Mesothelial cell of epicardium (in vitro differentiated cells): ENCODE measurements around the gene TRAPPC2L. TPM values are rescaled to one million over a fixed set of nuclear protein-coding genes. Genes with fewer than 3 reads are reported as not detected.
A peak's percentile ranks its signal among the peaks of the same experiment; 100 is the strongest.

Source experiments
- DNase-seq, 2 experiments: peaks; one replicate each; pipeline ENCODE4 v3.0.0; 2021; ENCODE audit warnings: low spot score in 2 of 2; ENCODE audit not compliant: unreplicated experiment in 2 of 2
- H3K27ac Mint-ChIP-seq: 2 replicates; pipeline ENCODE4 v1.8.0; 2021; ENCODE audit warnings: mixed read lengths
- H3K27me3 Mint-ChIP-seq: 2 replicates; pipeline ENCODE4 v1.8.0; 2021; ENCODE audit warnings: low read depth, mixed read lengths
- H3K36me3 Mint-ChIP-seq: 2 replicates; pipeline ENCODE4 v1.8.0; 2021; ENCODE audit warnings: mixed read lengths
- H3K4me1 Mint-ChIP-seq: 2 replicates; pipeline ENCODE4 v1.8.0; 2021; ENCODE audit warnings: mixed read lengths
- H3K4me3 Mint-ChIP-seq: 2 replicates; pipeline ENCODE4 v1.8.0; 2021; ENCODE audit warnings: mild to moderate bottlenecking, moderate library complexity, mixed read lengths
- H3K9me3 Mint-ChIP-seq: 2 replicates; pipeline ENCODE4 v1.8.0; 2021; ENCODE audit warnings: mixed read lengths
- total RNA-seq: library from RNA; stranded (reverse); gene quantifications from 3 replicates; pipeline ENCODE4 v1.2.1, GENCODE V29; 2021
- TF ChIP-seq, protein P1 (sequence below): fragments of 200-600 bp; sonication (generic); IDR thresholded peaks from one replicate; pipeline ENCODE4 v1.5.0; 2021; ENCODE audit warnings: antibody characterized with exemption; ENCODE audit not compliant: unreplicated experiment

The TRAPPC2L gene
- total RNA-seq, 1 donor from 2014 or later = 96.3 TPM

DNA sequence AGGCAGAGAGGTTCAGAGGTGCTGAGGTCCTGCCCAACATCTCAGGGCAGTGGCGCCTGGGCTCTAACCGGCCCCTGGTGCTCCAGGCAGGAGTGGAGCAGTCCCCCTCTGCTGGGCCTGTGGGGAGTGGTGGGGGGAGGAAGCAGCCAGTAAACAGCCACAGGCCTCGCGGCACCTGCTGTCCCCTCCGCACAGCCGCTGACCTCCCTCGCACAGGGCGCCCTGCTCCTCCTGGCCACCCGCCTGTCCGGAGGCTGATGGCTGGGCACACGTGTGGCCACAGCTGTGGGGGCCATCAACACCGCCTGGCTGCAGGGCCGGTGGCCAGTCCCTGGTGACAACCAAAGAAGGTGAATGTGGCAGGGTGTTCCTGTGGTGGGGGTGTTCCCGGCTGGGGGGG is 46.3 kb downstream of the TRAPPC2L start:
- TF ChIP-seq, protein P1, sequence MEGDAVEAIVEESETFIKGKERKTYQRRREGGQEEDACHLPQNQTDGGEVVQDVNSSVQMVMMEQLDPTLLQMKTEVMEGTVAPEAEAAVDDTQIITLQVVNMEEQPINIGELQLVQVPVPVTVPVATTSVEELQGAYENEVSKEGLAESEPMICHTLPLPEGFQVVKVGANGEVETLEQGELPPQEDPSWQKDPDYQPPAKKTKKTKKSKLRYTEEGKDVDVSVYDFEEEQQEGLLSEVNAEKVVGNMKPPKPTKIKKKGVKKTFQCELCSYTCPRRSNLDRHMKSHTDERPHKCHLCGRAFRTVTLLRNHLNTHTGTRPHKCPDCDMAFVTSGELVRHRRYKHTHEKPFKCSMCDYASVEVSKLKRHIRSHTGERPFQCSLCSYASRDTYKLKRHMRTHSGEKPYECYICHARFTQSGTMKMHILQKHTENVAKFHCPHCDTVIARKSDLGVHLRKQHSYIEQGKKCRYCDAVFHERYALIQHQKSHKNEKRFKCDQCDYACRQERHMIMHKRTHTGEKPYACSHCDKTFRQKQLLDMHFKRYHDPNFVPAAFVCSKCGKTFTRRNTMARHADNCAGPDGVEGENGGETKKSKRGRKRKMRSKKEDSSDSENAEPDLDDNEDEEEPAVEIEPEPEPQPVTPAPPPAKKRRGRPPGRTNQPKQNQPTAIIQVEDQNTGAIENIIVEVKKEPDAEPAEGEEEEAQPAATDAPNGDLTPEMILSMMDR = no peak
- H3K27me3 Mint-ChIP-seq = no peaks in the 10 kb centered on the region
- no peak overlapping the region for H3K4me3 Mint-ChIP-seq
- H3K36me3 Mint-ChIP-seq = no peaks in the 10 kb centered on the region
- no peak for DNase-seq
- H3K4me1 Mint-ChIP-seq = peaks cover 2% of the 10 kb centered on the region
- no peaks in the 10 kb centered on the region for H3K9me3 Mint-ChIP-seq
- no peak overlapping the region for H3K27ac Mint-ChIP-seq

DNA sequence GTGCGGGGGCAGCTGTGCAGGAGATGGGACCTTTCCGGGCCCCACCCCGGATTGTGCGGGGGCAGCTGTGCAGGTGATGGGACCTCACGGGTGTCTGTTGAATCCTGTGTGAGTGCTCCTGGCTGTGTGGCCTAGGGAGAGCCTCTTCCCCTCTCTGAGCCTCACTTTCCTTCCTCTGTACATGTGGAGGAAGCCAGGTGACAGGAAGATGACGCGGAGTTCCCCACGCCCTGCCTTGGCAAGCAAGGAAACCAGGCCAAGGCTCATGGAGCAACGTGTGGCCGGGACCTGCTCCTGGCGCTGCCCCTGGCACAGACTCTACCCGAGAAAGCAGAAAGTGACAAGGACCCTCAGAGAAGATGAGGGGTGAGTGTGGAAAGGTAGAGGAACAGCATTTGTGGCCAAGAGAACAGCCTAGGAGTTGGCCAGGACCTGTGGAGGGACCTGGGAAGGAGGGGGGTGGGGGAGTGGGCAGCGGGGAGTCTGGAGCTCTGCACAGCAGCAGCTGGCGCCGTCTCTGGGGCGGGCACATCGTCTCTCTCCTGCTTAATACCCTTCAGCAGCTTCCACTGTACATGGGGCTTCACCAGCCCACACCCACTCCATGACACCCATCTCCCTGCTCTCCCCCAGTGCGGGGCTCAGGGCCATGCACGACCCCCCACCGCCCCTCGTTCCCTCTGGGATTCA is 47.9 kb downstream of the TRAPPC2L start:
- Mint-ChIP-seq H3K9me3 (no peaks in the 10 kb centered on the region), H3K4me1 (peaks cover 2% of the 10 kb centered on the region), H3K36me3 (no peaks in the 10 kb centered on the region), H3K4me3 (no peak overlapping the region), H3K27me3 (no peaks in the 10 kb centered on the region), H3K27ac (no peak overlapping the region)
- DNase-seq = no peak
- TF ChIP-seq, protein P1 = no peak

DNA sequence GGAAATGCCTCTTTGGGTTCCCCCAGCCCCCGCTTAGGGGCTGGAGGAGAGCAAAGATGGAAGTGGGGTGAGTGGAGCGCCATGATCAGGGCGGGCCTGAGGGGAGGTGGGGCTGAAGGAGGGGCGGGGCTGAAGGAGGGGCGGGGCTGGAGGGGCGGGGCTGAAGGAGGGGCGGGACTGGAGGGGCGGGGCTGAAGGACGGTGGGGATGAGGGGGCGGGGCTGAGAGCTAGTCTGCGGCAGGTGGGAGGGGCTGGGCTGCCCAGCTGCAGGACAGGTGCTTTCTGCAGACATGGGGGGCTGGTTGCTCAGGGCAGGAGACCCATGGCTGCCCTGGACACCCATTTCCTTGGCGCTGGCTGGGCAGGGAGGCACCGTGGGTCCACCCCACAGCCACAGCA is 48.6 kb downstream of the TRAPPC2L start:
- TF ChIP-seq, protein P1 = no peak

DNA sequence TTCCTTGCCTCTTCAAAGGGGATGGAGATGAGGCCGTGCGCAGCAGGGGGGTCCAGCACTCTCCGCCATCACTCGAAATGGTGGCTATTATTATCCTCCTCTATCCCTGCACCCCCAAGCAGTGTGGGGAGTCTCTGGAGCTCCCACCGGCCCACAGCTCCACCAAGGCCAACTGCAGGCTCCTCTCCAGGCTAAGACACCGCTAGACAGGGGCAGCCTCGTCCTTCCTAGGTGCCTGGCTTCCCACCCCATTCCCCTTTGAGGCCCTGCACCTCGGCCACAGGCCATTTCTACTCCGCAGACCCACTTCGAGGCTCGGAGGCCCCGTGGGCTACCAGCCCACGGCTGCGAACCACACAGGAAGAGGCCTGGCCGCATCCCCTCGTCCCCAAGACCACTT is 49.1 kb downstream of the TRAPPC2L start:
- Mint-ChIP-seq H3K27me3 (no peaks in the 10 kb centered on the region), H3K27ac (no peak overlapping the region), H3K4me1 (peaks cover 2% of the 10 kb centered on the region), H3K9me3 (no peaks in the 10 kb centered on the region), H3K36me3 (no peaks in the 10 kb centered on the region), H3K4me3 (no peak overlapping the region)
- TF ChIP-seq, protein P1 = no peak
- DNase-seq = no peak

More for the DNA sequence above, 48.6 kb downstream of the TRAPPC2L start:
- Mint-ChIP-seq H3K4me3 (no peak overlapping the region), H3K36me3 (no peaks in the 10 kb centered on the region), H3K27ac (no peak overlapping the region), H3K27me3 (no peaks in the 10 kb centered on the region), H3K4me1 (peaks cover 2% of the 10 kb centered on the region), H3K9me3 (no peaks in the 10 kb centered on the region)
- no peak for DNase-seq

DNA sequence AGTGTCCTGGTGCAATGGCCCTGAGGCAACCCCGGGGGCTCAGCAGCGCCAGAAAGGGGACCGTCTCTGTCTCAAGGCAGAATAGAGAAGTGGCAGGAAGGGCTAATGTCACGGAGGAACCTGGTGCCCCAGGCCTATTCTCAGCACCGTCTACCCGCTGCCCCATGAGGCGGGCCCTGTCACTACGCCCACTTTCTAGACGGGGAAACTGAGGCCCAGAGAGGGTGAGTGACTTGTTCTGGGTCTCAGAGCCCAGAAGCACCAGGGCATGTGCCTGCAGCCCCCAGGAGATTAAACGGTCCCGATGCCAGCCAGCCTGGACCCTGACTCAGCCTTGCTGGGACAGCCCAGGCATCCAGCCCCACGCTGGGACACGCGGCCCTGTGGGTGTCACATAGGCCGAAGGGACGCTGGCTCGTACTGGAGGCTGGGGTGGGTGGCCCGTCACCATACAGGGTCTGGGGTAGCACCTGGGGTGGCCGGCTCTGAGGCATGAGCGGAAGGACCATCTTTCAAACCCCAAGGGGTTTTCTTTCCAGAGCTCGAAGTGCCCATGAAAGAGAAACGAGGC is 49.7 kb downstream of the TRAPPC2L start:
- Mint-ChIP-seq H3K27me3 (no peaks in the 10 kb centered on the region), H3K36me3 (no peaks in the 10 kb centered on the region), H3K4me1 (peaks cover 2% of the 10 kb centered on the region)

More for the DNA sequence above, 49.7 kb downstream of the TRAPPC2L start:
- no peak overlapping the region for H3K4me3 Mint-ChIP-seq
- DNase-seq = no peak
- TF ChIP-seq, protein P1 = peak; percentile 25
- H3K27ac Mint-ChIP-seq = no peak overlapping the region
- H3K9me3 Mint-ChIP-seq = no peaks in the 10 kb centered on the region
